ENCODE measurements around the gene PPCDC. TPM values are rescaled to one million over a fixed set of nuclear protein-coding genes. Genes with fewer than 3 reads are reported as not detected.
A peak's percentile ranks its signal among the peaks of the same experiment; 100 is the strongest.

Gene PPCDC
- total RNA-seq, 1 donor from 2014 or later, result 6.5 TPM

GRCh38 chr15:75008629-75009326, 14.6 kb upstream of the PPCDC start:
- DNase-seq (ENCODE audit: low read depth in 2 of 2), result no peak

- no peak for DNase-seq (ENCODE audit: low read depth in 2 of 2)
These were observed 7.0 kb upstream of the PPCDC start for GRCh38 chr15:75016431-75016830.

DNA sequence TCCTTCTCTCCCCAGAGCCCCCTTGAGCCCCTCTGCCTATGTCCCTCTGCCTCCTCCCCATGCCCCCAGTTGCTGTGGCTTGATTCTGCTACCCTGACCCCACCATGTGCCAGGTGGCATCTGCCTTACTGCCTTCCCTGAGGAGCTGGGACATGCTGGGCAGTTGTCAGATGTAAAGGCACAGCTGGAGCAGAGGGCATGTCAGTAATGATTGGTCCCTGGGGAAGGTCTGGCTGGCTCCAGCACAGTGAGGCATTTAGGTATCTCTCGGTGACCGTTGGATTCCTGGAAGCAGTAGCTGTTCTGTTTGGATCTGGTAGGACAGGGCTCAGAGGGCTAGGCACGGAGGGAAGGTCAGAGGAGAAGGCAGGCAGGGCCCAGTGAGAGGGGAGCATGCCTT, 3.5 kb upstream of the PPCDC start:
- DNase-seq (ENCODE audit: low read depth in 2 of 2), result no peak

- DNase-seq (ENCODE audit: low read depth in 2 of 2), result no peak
These were observed 2.0 kb upstream of the PPCDC start for GRCh38 chr15:75021341-75021740.

- DNase-seq (ENCODE audit: low read depth in 2 of 2), result no peak
These were observed 608 bp upstream of the PPCDC start for GRCh38 chr15:75022783-75023180.

DNA sequence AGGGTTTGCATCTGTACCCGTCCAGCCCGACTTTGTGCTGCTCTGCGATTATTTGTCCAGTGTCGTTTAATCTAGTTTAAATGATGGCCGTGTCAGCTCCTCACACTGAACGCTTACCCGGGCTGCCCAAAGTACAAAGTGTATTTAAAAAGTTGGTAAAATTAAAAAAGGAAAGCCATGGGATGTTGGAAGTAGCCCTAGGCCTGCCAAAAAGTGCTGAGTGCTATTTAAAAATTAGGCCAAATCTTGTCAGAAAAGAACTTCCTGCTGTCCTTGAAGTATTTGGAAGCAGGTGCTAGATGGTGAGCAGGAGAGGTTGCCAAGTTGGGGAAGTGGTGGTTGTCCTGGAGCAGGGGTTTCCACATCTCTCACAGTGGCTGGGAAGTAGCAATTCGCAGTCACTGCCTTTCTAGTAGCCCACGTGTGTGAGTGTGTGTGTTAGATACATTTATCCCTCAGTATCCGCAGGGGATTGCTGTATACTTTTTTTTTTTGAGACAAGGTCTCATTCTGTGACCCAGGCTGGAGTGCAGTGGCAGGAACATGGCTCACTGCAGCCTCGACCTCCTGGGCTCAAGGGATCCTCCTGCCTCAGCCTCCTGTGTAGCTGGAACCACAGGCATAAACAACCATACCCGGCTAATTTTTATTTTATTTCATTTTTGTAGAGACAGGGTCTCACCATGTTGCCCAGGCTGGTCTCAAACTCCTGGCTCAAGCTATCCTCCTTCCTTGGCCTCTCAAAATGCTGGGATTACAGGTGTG, 664 bp downstream of the PPCDC start:
- DNase-seq (ENCODE audit: low read depth in 2 of 2), result peak; percentile 42 to 43

GRCh38 chr15:75025107-75025506, 1.7 kb downstream of the PPCDC start:
- DNase-seq (ENCODE audit: low read depth in 2 of 2), result no peak

DNA sequence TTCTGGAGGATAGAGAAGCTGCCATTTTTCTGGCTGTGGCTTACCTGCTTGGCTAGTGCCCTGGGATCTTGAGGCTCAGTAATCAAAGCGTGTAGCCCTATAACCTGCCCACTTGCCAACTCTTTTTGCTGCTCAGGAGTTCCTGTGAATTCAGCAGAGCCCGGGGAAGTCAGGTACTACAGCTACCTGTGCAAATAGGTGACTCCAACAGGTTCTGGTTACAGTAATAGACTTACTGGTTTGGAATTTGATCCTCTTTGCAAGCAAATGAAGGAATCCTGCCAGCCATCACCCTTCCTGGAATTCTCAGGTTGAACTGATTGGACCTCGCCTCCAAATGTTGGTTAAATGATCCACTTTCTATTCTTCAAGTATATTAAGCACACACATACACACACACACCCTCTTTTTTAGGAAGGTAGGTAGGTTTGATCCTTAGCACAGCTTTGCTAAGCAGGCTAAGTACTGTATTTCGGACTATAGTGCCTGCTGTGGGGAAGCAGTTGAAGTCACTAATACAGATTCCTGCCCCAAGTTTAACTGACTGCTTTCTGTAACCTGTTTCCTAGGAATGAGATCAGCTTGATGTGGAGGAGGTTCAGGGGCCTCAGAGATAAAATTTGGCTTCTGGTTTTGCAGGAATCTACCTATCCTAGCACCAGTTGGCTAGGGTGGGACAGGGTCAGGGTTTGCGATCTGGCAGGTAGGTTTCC, 2.3 kb downstream of the PPCDC start:
- no peak for DNase-seq (ENCODE audit: low read depth in 2 of 2)

DNA sequence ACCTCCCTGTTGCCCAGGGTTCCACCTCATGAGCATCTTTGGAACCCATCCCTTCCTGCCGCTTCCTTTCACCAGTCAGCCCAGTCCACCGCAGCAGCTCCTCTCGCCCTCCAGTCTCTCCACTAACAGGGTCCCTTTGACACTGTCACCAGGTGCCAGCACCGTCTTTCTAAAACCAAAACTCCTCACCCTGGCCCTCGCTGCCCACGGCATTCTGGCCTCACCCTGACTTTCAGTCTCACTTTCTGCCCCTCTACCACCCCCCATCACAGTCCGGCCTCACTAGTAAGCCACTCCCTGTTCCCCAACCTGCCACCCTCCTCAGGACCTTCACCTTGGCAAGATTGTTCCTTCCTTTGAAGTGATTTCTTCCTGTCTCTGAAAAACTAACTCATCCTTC, 4.2 kb downstream of the PPCDC start:
- no peak for DNase-seq (ENCODE audit: low read depth in 2 of 2)

GRCh38 chr15:75028991-75029377, 5.6 kb downstream of the PPCDC start:
- no peak for DNase-seq (ENCODE audit: low read depth in 2 of 2)

- peak; percentile 90 to 96 for DNase-seq (ENCODE audit: low read depth in 2 of 2)
These were observed 6.1 kb downstream of the PPCDC start for GRCh38 chr15:75029378-75030022.

DNA sequence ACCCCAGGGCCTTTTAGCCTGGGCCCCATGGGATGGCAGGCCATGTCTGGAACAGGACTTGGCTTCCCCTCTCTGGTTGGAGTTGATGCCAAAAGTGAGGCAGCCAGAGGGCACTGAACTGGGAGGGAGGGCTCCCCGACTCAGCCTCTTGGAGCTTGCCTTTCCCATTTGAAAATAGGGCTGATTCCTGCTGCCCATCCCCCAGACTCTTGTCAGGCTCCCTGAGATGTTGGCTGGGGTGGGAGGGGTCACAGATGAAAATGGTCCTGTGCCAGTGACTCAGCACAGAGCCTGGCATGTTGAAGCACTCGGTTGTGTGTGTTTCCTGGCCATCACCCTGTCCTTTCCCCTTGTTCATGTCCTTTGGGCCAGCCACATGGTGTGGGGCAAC, 6.6 kb downstream of the PPCDC start:
- peak; percentile 62 to 74 for DNase-seq (ENCODE audit: low read depth in 2 of 2)

- no peak for DNase-seq (ENCODE audit: low read depth in 2 of 2)
These were observed 7.0 kb downstream of the PPCDC start for GRCh38 chr15:75030424-75030823.

DNA sequence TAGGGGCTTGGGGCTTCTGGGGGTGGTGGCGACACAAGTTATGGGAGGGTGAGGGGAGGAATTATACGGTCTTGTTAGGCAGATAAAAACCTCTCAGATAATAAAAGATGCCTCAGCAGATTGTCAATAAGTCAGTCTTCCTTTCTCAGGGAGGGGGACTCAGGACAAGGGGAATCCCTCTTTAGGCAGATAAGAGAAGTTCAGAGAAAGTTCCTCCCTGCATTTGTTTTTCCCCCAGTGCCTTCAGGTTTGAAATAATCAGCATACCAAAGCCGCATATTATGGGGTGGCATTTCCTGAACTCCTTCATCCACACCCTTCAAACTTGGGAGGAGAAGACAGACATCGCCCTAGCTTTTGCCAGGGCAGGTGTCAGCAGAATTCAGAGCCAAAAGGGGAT, 8.5 kb downstream of the PPCDC start:
- peak in 1 of 2 donors; percentile 39 for DNase-seq (ENCODE audit: low read depth in 2 of 2)

GRCh38 chr15:75032395-75032794, 9.0 kb downstream of the PPCDC start:
- DNase-seq (ENCODE audit: low read depth in 2 of 2), result peak; percentile 17 to 29

DNA sequence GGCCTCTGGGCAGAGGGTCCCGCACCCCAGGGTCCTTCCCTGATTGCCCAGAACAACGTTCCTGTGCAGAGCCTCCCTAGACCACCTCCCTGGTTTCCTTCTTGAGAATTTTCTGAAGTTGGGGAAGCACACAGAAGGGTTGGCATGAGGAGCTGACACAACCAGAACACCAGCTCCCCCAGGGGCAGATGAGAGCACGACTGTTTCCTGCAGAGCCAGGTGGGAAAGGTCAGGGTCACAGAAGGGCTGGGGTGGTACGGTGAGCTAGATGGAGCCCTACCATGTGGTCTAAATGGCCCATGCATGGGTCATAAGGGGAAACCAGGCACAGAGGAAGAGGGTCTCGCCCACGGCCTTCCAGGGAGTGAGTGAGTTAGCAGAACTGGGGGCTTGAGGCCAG, 10.4 kb downstream of the PPCDC start:
- DNase-seq (ENCODE audit: low read depth in 2 of 2), result no peak

- no peak for DNase-seq (ENCODE audit: low read depth in 2 of 2)
These were observed 11.2 kb downstream of the PPCDC start for GRCh38 chr15:75034615-75035014.

DNA sequence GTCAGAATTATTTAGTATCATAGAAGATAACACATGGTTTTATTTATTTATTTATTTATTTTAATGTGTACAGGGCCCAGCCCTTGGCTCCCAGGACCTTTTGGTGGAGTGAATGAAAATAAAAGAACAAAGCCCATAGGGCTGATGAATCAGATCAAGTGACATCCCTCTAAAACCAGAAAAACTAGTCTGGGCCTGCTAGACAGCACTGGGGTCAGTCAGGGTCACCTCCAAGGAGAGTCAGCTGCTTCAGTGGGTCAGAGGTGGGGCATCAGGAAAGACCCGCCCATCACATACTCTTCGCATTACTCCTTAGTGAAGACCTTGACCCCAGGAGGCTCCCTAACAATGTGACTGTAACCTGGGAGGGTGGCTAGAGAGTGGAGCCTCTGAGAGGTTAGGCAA, 12.8 kb downstream of the PPCDC start:
- DNase-seq (ENCODE audit: low read depth in 2 of 2), result peak in 1 of 2 donors; percentile 23

DNA sequence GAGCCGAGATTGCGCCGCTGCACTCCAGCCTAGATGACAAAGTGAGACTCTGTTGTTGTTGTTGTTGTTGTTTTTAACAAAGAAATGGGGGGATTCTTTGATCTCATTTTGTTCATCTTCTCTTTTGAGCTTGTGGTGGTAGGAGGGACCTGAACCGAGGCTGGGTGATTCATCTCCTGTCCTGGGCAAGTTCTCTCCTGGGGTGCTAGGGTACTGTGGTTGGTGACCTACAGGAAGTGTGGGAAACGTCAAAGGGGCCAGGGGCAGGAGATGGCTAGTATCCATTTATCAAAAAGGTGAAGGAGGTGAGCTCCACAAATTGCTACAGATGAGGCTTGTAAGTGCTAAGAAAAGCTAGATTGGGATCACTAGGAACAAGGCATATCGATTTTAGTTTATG, 14.3 kb downstream of the PPCDC start:
- DNase-seq (ENCODE audit: low read depth in 2 of 2), result peak in 1 of 2 donors; percentile 69

- no peak for DNase-seq (ENCODE audit: low read depth in 2 of 2)
These were observed 14.8 kb downstream of the PPCDC start for GRCh38 chr15:75038231-75038630.

DNA sequence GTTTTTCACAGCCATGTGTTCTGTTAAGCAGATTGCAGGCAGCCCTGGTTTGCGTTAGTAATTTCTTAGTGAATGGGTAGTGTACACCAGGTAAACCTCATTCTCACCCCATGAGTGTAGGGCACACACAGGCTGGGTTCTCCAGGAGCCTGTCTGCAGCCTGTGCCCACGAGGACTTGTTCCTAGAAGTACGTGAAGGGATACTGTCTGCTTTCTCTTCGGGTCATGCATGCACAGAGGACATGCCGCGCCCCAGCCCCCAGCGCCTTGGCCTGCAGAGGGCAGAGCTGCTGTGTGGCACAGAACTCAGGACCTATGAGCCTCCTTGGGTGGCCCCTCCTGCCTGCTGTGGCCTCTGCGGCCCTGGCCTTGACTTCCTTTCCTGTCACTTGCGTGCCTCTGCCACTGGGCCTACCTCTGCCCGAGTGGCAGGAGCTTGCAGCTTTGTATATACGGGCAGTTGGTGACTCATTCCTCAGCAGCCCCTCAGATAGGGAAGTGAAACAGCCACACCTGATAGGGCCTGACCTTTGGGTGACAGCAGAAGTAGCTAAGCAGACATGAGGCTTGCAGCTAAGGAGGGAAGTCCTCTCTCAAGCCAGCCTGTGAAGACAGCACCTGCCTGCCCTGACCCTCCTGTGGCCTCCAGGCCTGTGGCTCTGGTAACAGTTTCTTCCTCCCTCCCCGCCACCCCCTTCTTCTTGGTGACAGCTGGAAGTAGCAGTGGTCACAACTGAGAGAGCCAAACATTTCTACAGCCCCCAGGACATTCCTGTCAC, 19.5 kb downstream of the PPCDC start:
- peak; percentile 68 to 75 for DNase-seq (ENCODE audit: low read depth in 2 of 2)

Data from lung microvascular endothelial cell (primary cell).